GM19395 (cell line): Measurements from ENCODE around the gene C4B.

Source experiments
- ATAC-seq: cut with Tn5 transposase; IDR thresholded peaks from one replicate; pipeline ENCODE4 v1.9.1; 2021; ENCODE audit warnings: mild to moderate bottlenecking, moderate library complexity; ENCODE audit not compliant: unreplicated experiment

C4B gene

GRCh38 chr6:32079566-32080290 lies 65.1 kb downstream of the C4B start:
- ATAC-seq, result no peak

- ATAC-seq, result no peak
These were observed 66.8 kb downstream of the C4B start for GRCh38 chr6:32081168-32081990.

DNA sequence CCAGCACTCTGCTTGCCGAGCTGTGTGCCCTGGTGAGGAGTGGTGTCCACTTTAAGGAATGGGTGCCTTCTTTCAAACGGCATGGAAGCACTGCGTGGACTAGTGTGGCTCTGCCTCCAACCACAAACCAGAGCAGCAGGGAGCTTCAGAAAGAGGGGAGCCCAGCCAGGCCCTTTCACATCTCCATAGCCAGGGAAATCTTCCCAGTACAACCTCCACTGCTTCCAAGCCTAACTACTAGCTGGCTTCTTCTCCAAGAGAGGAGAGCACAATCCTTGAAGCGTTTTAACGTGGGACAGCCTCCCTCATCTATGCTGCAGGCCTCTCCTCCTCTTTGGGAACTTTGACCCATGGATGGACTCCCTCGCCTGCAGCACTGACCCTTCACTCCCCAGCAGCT lies 67.9 kb downstream of the C4B start:
- no peak for ATAC-seq

GRCh38 chr6:32082935-32083334 lies 68.3 kb downstream of the C4B start:
- no peak for ATAC-seq

DNA sequence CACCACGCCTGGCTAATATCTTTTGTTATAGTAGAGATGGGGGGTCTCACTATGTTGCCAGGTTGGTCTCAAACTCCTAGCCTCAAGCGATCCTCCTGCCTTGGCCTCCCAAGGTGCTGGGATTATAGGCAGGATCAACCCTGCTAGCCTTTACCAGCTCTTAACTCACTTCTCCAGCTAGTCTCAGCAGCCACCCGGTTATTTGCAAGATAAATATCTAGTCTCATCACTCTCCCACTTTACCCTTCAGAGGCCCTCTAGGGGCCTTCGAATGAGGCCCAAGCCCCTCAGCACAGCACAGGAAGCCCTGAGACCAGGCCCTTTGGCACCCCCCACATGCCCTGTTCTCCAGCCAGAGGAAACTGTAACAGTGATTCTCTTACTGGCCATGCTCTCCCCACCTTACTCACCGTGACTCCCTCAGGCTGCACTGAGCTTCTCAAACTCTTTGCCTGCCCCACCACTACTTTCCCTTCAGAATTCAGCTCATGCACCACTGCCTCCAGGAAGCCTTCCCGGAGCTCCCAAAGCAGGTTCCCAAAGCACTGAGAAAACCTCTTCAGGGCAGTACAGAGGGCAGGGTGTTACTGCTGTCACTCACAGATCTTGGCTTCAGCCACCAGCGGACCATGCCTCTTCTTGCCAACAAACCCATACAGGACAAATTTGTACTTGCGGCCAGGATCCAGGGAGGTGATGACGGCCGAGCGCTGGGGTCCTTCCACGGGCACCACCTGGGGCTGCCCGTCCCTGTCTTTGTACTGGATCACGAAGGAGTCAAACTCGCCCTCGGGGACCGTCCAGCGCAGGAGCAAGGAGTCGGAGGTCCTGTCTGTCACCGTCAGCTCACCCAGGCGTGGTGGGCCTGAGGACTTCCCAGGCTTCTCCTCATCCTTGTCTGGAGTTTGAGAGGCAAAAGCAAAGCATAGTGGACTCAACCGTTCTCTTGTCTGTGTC lies 69.5 kb downstream of the C4B start:
- no peak for ATAC-seq

DNA sequence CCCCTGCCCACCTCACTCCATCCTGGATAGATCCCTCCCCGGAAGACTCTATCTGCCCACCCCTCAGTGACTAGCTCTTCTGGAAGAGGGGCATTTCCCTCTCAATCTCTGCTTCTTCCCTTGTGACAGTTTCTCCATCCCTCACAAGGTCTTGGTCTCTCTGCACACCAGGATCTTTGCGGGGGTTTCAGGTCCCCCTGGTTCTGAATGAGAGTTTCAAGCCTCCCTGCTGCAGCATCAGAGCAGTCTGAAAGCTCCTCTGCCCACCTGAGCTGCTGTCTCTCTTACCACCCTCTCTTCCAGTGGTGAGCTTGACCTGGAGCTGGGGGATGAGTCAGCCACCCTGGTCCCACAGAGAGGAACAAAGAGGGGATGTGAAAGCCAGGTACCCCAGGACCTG lies 70.2 kb downstream of the C4B start:
- ATAC-seq, result no peak
